MM.1S (cell line): ENCODE results near the gene CSH2.

ENCODE experiments used
- CTCF ChIP-seq: fragments of 300-600 bp; sonication (generic); IDR thresholded peaks from 2 replicates; pipeline ENCODE4 v1.5.1; 2016; ENCODE audit warnings: antibody characterized with exemption, low read length, mixed read lengths
- EZH2 ChIP-seq: fragments of 300-600 bp; sonication (generic); optimal IDR thresholded peaks from 2 replicates; pipeline ENCODE3; 2017; ENCODE audit warnings: low read depth, mild to moderate bottlenecking, antibody characterized with exemption, low read length, mixed read lengths
- EZH2phosphoT487 ChIP-seq: fragments of 300-600 bp; sonication (generic); IDR thresholded peaks from 2 replicates; pipeline ENCODE4 v1.6.1; 2018; ENCODE audit warnings: antibody characterized with exemption, low read length

GRCh38 chr17:63833026-63833740 is 40.3 kb downstream of the CSH2 start:
- TF ChIP-seq EZH2phosphoT487 (no peak), CTCF (no peak), EZH2 (no peak)
